Liver (tissue), 3 donors: ENCODE results near the gene USP14.

Source experiments
- FOXA1 ChIP-seq: IDR thresholded peaks from 2 replicates; pipeline ENCODE4 v1.6.1; 2016; ENCODE audit warnings: antibody characterized with exemption
- GABPA ChIP-seq, 2 donors: IDR thresholded peaks in 1 of 2; conservative IDR thresholded peaks in 1 of 2; 2 replicates each; pipeline ENCODE4 v1.6.1; 2016; ENCODE audit warnings: antibody characterized with exemption in 2 of 2, mild to moderate bottlenecking in 1 of 2, moderate library complexity in 1 of 2
- RAD21 ChIP-seq, 2 donors: IDR thresholded peaks; 2 replicates each; pipeline ENCODE4 v1.6.1; 2016; ENCODE audit warnings: antibody characterized with exemption in 2 of 2, mild to moderate bottlenecking in 2 of 2
- TAF1 ChIP-seq: conservative IDR thresholded peaks from 2 replicates; pipeline ENCODE4 v1.6.1; 2016; ENCODE audit warnings: antibody characterized with exemption, mild to moderate bottlenecking
- YY1 ChIP-seq: IDR thresholded peaks from 2 replicates; pipeline ENCODE4 v1.6.1; 2016; ENCODE audit warnings: antibody characterized with exemption, mild to moderate bottlenecking
- TF ChIP-seq, protein P1 (sequence below): IDR thresholded peaks from 2 replicates; pipeline ENCODE4 v1.6.1; 2016; ENCODE audit warnings: antibody characterized with exemption
- TF ChIP-seq, protein P2 (sequence below): fragments of 150-350 bp; IDR thresholded peaks from 2 replicates; pipeline ENCODE4 v1.5.1; 2017; ENCODE audit warnings: improper control_type of control experiment, low read depth, low read length; ENCODE audit not compliant: missing input control
- TF ChIP-seq, protein P3 (sequence below): IDR thresholded peaks from 2 replicates; pipeline ENCODE4 v1.6.1; 2016; ENCODE audit warnings: antibody characterized with exemption, mild to moderate bottlenecking
- TF ChIP-seq, protein P4 (sequence below): IDR thresholded peaks from 2 replicates; pipeline ENCODE4 v1.6.1; 2016; ENCODE audit warnings: antibody characterized with exemption
- TF ChIP-seq, protein P5 (sequence below): IDR thresholded peaks from 2 replicates; pipeline ENCODE4 v1.6.1; 2016; ENCODE audit warnings: antibody characterized with exemption
- donor health status: healthy.
- donor health status: healthy.

DNA sequence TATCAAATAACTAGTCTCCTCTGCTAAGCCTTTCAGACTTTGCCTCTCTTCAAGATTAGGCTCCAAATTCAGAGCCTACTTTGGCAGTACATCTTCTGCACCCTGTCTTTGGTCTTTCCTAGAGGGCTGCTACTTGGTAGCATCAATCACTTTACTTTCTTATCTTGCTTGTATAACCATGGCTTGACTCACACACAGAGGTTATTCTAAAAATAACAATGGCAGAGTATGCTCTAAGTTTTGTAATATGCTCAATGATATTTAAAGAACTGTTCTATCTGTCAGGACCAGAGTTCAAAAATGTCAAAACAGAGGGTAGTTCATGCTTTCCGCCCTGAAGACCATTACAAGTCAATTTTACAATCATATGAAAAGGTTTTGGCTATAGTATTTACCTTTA is 81.8 kb downstream of the USP14 start:
- TF ChIP-seq, protein P1, sequence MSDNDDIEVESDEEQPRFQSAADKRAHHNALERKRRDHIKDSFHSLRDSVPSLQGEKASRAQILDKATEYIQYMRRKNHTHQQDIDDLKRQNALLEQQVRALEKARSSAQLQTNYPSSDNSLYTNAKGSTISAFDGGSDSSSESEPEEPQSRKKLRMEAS, result no peak
- TF ChIP-seq, protein P2, sequence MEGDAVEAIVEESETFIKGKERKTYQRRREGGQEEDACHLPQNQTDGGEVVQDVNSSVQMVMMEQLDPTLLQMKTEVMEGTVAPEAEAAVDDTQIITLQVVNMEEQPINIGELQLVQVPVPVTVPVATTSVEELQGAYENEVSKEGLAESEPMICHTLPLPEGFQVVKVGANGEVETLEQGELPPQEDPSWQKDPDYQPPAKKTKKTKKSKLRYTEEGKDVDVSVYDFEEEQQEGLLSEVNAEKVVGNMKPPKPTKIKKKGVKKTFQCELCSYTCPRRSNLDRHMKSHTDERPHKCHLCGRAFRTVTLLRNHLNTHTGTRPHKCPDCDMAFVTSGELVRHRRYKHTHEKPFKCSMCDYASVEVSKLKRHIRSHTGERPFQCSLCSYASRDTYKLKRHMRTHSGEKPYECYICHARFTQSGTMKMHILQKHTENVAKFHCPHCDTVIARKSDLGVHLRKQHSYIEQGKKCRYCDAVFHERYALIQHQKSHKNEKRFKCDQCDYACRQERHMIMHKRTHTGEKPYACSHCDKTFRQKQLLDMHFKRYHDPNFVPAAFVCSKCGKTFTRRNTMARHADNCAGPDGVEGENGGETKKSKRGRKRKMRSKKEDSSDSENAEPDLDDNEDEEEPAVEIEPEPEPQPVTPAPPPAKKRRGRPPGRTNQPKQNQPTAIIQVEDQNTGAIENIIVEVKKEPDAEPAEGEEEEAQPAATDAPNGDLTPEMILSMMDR, result no peak
- TF ChIP-seq, protein P3, sequence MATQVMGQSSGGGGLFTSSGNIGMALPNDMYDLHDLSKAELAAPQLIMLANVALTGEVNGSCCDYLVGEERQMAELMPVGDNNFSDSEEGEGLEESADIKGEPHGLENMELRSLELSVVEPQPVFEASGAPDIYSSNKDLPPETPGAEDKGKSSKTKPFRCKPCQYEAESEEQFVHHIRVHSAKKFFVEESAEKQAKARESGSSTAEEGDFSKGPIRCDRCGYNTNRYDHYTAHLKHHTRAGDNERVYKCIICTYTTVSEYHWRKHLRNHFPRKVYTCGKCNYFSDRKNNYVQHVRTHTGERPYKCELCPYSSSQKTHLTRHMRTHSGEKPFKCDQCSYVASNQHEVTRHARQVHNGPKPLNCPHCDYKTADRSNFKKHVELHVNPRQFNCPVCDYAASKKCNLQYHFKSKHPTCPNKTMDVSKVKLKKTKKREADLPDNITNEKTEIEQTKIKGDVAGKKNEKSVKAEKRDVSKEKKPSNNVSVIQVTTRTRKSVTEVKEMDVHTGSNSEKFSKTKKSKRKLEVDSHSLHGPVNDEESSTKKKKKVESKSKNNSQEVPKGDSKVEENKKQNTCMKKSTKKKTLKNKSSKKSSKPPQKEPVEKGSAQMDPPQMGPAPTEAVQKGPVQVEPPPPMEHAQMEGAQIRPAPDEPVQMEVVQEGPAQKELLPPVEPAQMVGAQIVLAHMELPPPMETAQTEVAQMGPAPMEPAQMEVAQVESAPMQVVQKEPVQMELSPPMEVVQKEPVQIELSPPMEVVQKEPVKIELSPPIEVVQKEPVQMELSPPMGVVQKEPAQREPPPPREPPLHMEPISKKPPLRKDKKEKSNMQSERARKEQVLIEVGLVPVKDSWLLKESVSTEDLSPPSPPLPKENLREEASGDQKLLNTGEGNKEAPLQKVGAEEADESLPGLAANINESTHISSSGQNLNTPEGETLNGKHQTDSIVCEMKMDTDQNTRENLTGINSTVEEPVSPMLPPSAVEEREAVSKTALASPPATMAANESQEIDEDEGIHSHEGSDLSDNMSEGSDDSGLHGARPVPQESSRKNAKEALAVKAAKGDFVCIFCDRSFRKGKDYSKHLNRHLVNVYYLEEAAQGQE, result no peak
- TF ChIP-seq YY1, result no peak
- TF ChIP-seq TAF1, result no peak
- no peak for TF ChIP-seq RAD21 (IDR thresholded peaks at IDR 0.05)
- TF ChIP-seq GABPA (IDR thresholded peaks at IDR 0.05 in 1 of 2, conservative IDR thresholded peaks at IDR 0.05 in 1 of 2), result no peak
- TF ChIP-seq FOXA1, result no peak
- TF ChIP-seq, protein P4, sequence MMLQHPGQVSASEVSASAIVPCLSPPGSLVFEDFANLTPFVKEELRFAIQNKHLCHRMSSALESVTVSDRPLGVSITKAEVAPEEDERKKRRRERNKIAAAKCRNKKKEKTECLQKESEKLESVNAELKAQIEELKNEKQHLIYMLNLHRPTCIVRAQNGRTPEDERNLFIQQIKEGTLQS, result no peak
- TF ChIP-seq, protein P5, sequence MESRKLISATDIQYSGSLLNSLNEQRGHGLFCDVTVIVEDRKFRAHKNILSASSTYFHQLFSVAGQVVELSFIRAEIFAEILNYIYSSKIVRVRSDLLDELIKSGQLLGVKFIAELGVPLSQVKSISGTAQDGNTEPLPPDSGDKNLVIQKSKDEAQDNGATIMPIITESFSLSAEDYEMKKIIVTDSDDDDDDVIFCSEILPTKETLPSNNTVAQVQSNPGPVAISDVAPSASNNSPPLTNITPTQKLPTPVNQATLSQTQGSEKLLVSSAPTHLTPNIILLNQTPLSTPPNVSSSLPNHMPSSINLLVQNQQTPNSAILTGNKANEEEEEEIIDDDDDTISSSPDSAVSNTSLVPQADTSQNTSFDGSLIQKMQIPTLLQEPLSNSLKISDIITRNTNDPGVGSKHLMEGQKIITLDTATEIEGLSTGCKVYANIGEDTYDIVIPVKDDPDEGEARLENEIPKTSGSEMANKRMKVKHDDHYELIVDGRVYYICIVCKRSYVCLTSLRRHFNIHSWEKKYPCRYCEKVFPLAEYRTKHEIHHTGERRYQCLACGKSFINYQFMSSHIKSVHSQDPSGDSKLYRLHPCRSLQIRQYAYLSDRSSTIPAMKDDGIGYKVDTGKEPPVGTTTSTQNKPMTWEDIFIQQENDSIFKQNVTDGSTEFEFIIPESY, result no peak
